Measurements from ENCODE around the gene CPNE4.

The CPNE4 gene

DNA sequence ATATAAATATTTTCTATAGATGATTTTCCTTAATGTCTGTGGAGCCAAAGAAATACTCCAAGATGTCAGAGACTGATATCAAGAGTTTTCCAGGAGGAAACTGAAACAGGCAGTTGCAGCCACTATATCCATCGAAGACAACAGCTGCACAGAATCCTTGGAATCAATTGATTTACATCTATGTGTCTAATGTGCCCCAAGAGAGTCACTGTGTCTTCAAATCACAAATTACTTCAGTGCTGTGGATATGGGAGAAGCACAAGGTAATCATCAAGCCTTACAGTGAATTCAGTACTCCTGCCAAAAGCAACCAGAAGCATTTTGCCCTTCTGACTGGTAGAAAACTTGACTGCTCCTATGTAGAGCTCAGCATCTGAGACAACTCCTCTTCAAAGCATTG lies 51.1 kb downstream of the CPNE4 start:
- TF ChIP-seq FOXP2 (optimal IDR thresholded peaks at IDR 0.05; ENCODE audit: borderline replicate concordance, extremely low read depth, extremely low read length, insufficient read depth) (no peak), SIN3A (IDR thresholded peaks at IDR 0.05; ENCODE audit: borderline replicate concordance, insufficient read depth, low read length) (no peak), TAF1 (IDR thresholded peaks at IDR 0.05; ENCODE audit: borderline replicate concordance, insufficient read depth, low read length) (no peak), POLR2AphosphoS5 (IDR thresholded peaks at IDR 0.05; ENCODE audit: low read depth, low read length) (no peak)
- TF ChIP-seq, protein P1, sequence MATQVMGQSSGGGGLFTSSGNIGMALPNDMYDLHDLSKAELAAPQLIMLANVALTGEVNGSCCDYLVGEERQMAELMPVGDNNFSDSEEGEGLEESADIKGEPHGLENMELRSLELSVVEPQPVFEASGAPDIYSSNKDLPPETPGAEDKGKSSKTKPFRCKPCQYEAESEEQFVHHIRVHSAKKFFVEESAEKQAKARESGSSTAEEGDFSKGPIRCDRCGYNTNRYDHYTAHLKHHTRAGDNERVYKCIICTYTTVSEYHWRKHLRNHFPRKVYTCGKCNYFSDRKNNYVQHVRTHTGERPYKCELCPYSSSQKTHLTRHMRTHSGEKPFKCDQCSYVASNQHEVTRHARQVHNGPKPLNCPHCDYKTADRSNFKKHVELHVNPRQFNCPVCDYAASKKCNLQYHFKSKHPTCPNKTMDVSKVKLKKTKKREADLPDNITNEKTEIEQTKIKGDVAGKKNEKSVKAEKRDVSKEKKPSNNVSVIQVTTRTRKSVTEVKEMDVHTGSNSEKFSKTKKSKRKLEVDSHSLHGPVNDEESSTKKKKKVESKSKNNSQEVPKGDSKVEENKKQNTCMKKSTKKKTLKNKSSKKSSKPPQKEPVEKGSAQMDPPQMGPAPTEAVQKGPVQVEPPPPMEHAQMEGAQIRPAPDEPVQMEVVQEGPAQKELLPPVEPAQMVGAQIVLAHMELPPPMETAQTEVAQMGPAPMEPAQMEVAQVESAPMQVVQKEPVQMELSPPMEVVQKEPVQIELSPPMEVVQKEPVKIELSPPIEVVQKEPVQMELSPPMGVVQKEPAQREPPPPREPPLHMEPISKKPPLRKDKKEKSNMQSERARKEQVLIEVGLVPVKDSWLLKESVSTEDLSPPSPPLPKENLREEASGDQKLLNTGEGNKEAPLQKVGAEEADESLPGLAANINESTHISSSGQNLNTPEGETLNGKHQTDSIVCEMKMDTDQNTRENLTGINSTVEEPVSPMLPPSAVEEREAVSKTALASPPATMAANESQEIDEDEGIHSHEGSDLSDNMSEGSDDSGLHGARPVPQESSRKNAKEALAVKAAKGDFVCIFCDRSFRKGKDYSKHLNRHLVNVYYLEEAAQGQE (IDR thresholded peaks at IDR 0.05; ENCODE audit: insufficient read depth in 1 of 2, low read depth in 2 of 2, low read length in 2 of 2), result no peak

- no peak for TF ChIP-seq FOXP2 (optimal IDR thresholded peaks at IDR 0.05; ENCODE audit: borderline replicate concordance, extremely low read depth, extremely low read length, insufficient read depth)
- no peak for TF ChIP-seq POLR2AphosphoS5 (IDR thresholded peaks at IDR 0.05; ENCODE audit: low read depth, low read length)
- TF ChIP-seq TAF1 (IDR thresholded peaks at IDR 0.05; ENCODE audit: borderline replicate concordance, insufficient read depth, low read length), result no peak
- no peak for TF ChIP-seq SIN3A (IDR thresholded peaks at IDR 0.05; ENCODE audit: borderline replicate concordance, insufficient read depth, low read length)
- TF ChIP-seq, protein P1 (IDR thresholded peaks at IDR 0.05; ENCODE audit: insufficient read depth in 1 of 2, low read depth in 2 of 2, low read length in 2 of 2), result no peak
Observed at GRCh38 chr3:131981323-131981722, 53.5 kb downstream of the CPNE4 start.

GRCh38 chr3:131976448-131976847 lies 58.4 kb downstream of the CPNE4 start:
- TF ChIP-seq SIN3A (IDR thresholded peaks at IDR 0.05; ENCODE audit: borderline replicate concordance, insufficient read depth, low read length), result no peak
- TF ChIP-seq TAF1 (IDR thresholded peaks at IDR 0.05; ENCODE audit: borderline replicate concordance, insufficient read depth, low read length), result no peak
- TF ChIP-seq, protein P1 (IDR thresholded peaks at IDR 0.05; ENCODE audit: insufficient read depth in 1 of 2, low read depth in 2 of 2, low read length in 2 of 2), result no peak
- TF ChIP-seq POLR2AphosphoS5 (IDR thresholded peaks at IDR 0.05; ENCODE audit: low read depth, low read length), result no peak
- no peak for TF ChIP-seq FOXP2 (optimal IDR thresholded peaks at IDR 0.05; ENCODE audit: borderline replicate concordance, extremely low read depth, extremely low read length, insufficient read depth)

DNA sequence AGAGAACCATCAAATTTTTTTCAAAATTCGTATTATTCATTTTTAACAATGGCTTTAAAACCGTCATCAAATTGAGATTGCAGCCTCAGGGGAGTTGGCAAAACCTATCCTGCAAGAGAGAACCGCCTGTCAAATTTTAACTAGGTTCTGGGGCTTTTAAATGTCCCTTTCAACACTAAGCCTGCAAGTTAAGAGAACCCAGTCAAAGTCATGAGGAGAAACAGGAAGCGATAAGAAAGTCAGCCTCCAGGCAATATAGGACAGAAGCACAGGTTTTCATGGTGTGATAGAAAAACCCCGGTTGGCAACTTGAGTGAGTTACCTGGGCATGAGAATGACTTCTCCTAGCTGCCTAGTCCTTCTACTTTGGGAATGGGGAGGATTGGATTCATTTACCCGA lies 59.8 kb downstream of the CPNE4 start:
- TF ChIP-seq FOXP2 (optimal IDR thresholded peaks at IDR 0.05; ENCODE audit: borderline replicate concordance, extremely low read depth, extremely low read length, insufficient read depth) (no peak), POLR2AphosphoS5 (IDR thresholded peaks at IDR 0.05; ENCODE audit: low read depth, low read length) (no peak), TAF1 (IDR thresholded peaks at IDR 0.05; ENCODE audit: borderline replicate concordance, insufficient read depth, low read length) (no peak), SIN3A (IDR thresholded peaks at IDR 0.05; ENCODE audit: borderline replicate concordance, insufficient read depth, low read length) (no peak)
- TF ChIP-seq, protein P1 (IDR thresholded peaks at IDR 0.05; ENCODE audit: insufficient read depth in 1 of 2, low read depth in 2 of 2, low read length in 2 of 2), result no peak

- TF ChIP-seq TAF1 (IDR thresholded peaks at IDR 0.05; ENCODE audit: borderline replicate concordance, insufficient read depth, low read length), result no peak
- no peak for TF ChIP-seq POLR2AphosphoS5 (IDR thresholded peaks at IDR 0.05; ENCODE audit: low read depth, low read length)
- no peak for TF ChIP-seq SIN3A (IDR thresholded peaks at IDR 0.05; ENCODE audit: borderline replicate concordance, insufficient read depth, low read length)
- no peak for TF ChIP-seq FOXP2 (optimal IDR thresholded peaks at IDR 0.05; ENCODE audit: borderline replicate concordance, extremely low read depth, extremely low read length, insufficient read depth)
- TF ChIP-seq, protein P1 (IDR thresholded peaks at IDR 0.05; ENCODE audit: insufficient read depth in 1 of 2, low read depth in 2 of 2, low read length in 2 of 2), result no peak
Observed at GRCh38 chr3:131973731-131974130, 61.1 kb downstream of the CPNE4 start.
